ENCODE measurements around the gene ZFP36.

Gene ZFP36

GRCh38 chr19:39384839-39385568 is 21.6 kb upstream of the ZFP36 start:
- no peak for DNase-seq (ENCODE audit: low spot score)

- no peak for DNase-seq (ENCODE audit: low spot score)
Observed at GRCh38 chr19:39385629-39386411, 20.8 kb upstream of the ZFP36 start.

GRCh38 chr19:39386557-39386956 is 20.1 kb upstream of the ZFP36 start:
- DNase-seq (ENCODE audit: low spot score): no peak

- DNase-seq (ENCODE audit: low spot score): no peak
Observed at GRCh38 chr19:39388657-39389056, 18.0 kb upstream of the ZFP36 start.

- DNase-seq (ENCODE audit: low spot score): no peak
Observed at GRCh38 chr19:39389631-39390414, 16.8 kb upstream of the ZFP36 start.

- DNase-seq (ENCODE audit: low spot score): no peak
Observed at GRCh38 chr19:39390451-39390750, 16.2 kb upstream of the ZFP36 start.

GRCh38 chr19:39390751-39391437 is 15.8 kb upstream of the ZFP36 start, which contains the start of the genes MED29 and PAF1:
TSS of gene MED29 (plus strand) at chr19:39391378. CDS start at chr19:39391423, 45 bp downstream.
TSS of gene PAF1 (minus strand) at chr19:39391106. CDS start at chr19:39390864, 242 bp downstream.
- DNase-seq (ENCODE audit: low spot score): peak; percentile 100

GRCh38 chr19:39397360-39398296 is 9.0 kb upstream of the ZFP36 start:
- peak; percentile 92 for DNase-seq (ENCODE audit: low spot score)

GRCh38 chr19:39398297-39398864 is 8.3 kb upstream of the ZFP36 start:
- DNase-seq (ENCODE audit: low spot score): peak; percentile 74

- no peak for DNase-seq (ENCODE audit: low spot score)
Observed at GRCh38 chr19:39399668-39400050, 7.0 kb upstream of the ZFP36 start.

GRCh38 chr19:39400061-39400460 is 6.6 kb upstream of the ZFP36 start:
- DNase-seq (ENCODE audit: low spot score): no peak

GRCh38 chr19:39401070-39401548 is 5.5 kb upstream of the ZFP36 start:
- no peak for DNase-seq (ENCODE audit: low spot score)

GRCh38 chr19:39401549-39402345 is 4.9 kb upstream of the ZFP36 start:
- DNase-seq (ENCODE audit: low spot score): peak; percentile 90

- peak; percentile 86 for DNase-seq (ENCODE audit: low spot score)
Observed at GRCh38 chr19:39402346-39403300, 4.0 kb upstream of the ZFP36 start.

- DNase-seq (ENCODE audit: low spot score): peak; percentile 94
Observed at GRCh38 chr19:39403331-39404312, 3.0 kb upstream of the ZFP36 start.

- DNase-seq (ENCODE audit: low spot score): no peak
Observed at GRCh38 chr19:39405261-39405957, 1.2 kb upstream of the ZFP36 start.

Data from activated CD4-positive, alpha-beta T cell treated with anti-CD3 and anti-CD28 coated beads, Interleukin-2, Interleukin-4, amounts not matched to agents 100 ng/mL and 50 ng/mL, durations not matched to agents 16 hours and 8 hours (primary cell).